ENCODE results near the gene ALOX5. TPM values are rescaled to one million over a fixed set of nuclear protein-coding genes. Genes with fewer than 3 reads are reported as not detected.

The ALOX5 gene
- total and polyA plus RNA-seq, 2 of the 4 experiments (the other 2 are of a cell fraction): not detected

DNA sequence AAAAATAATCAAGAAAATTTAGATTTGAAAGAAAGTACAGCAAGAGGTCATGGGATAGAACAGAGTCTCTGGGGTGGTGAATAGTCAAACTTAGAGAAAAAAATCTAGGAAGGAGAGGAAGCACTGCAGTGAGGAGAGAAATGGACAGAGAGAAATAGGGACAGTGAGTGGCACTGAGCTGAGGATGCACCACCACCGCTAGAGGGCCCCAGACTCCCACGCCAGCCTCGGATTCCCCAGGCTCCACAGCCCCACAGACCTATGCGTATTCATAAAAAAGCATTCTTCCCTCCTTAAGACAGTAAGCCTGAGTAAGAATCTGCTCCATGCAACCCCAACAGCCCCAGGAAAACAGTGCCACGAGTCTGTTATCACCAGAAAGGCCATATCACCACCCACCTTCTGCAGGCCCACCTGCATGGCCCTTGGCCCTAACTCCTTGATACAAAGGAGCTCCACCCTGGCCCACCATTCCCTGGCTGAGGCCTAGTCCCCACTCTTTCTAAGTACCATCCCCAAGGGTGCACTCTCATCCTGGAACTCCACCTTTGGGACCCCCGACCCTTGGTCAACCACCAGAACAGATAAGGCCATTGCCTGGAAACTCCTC, 91.0 kb downstream of the ALOX5 start (continued):
- TF ChIP-seq NFE2L2 (IDR thresholded peaks at IDR 0.05; ENCODE audit: low read depth, low read length): no peak

DNA sequence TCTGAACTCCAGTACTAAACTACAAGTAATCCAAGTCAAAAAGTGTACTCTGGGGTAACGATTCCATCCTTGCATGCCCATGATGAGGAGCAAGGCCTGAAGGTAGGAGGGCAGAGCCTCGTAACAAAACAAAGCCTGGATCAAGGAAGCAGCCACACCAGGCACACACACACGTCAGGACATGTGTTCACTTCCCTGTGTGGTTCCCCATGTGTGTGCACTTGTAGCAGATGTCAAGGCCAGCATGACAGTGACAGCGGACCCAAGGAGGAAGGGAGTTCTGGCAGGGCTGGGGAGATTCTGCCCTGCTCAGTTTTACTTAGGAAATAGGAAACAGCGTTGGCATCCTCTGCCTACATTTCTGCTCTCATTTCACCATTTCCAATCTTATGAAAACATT, 92.8 kb downstream of the ALOX5 start:
- Histone ChIP-seq H3K9me3 (ENCODE audit: control insufficient read depth, insufficient read depth, low read length) (no peaks in the 10 kb centered on the region), H3K36me3 (ENCODE audit: control insufficient read depth, insufficient read depth, low read length) (no peaks in the 10 kb centered on the region; the same call in 1 of the 2 replicates), H3K27ac (ENCODE audit: insufficient read depth, low read length) (no peak overlapping the region), H3K9me1 (ENCODE audit: insufficient read depth, low read length) (peaks cover 6% of the 10 kb centered on the region), H3K4ac (ENCODE audit: low read depth, low read length) (no peak overlapping the region), H3K4me2 (ENCODE audit: low read depth, low read length) (no peak overlapping the region), H2AFZ (replicated peaks; ENCODE audit: low read length, poor library complexity) (no peak overlapping the region), H2BK20ac (ENCODE audit: low read depth, low read length) (no peak overlapping the region), H3K14ac (replicated peaks; ENCODE audit: low read depth, low read length) (no peak overlapping the region), H2AK5ac (ENCODE audit: low read depth, low read length) (no peak overlapping the region), H2BK120ac (ENCODE audit: low read depth, low read length) (no peak overlapping the region), H4K8ac (ENCODE audit: low read depth in 2 of 2, low read length in 2 of 2) (no peak overlapping the region), H2BK5ac (ENCODE audit: low read depth, low read length, poor library complexity, severe bottlenecking) (no peak overlapping the region), H4K20me1 (ENCODE audit: insufficient read depth, low read length) (peaks cover 5% of the 10 kb centered on the region), H3K4me3 (ENCODE audit: insufficient read depth, low read depth, low read length) (no peak overlapping the region), H3K23ac (ENCODE audit: low read depth, low read length) (no peak overlapping the region), H4K5ac (ENCODE audit: low read depth, low read length) (no peak overlapping the region), H3K18ac (ENCODE audit: low read depth, low read length) (no peak overlapping the region), H3K27me3 (ENCODE audit: control insufficient read depth, insufficient read depth, low read length) (no peaks in the 10 kb centered on the region), H3K79me1 (ENCODE audit: low read depth in 1 of 2, low read length in 2 of 2) (peaks cover 0 to 4% of the 10 kb centered on the region in 2 experiments; a peak in 2 of 4 replicates), H2BK15ac (ENCODE audit: low read depth, low read length) (no peak overlapping the region), H3K56ac (ENCODE audit: extremely low read depth, insufficient read depth, low read length) (no peak overlapping the region), H3K9ac (ENCODE audit: low read depth, low read length) (no peak overlapping the region), H2AK9ac (replicated peaks; ENCODE audit: low read depth, low read length, poor library complexity) (no peak overlapping the region), H3K4me1 (ENCODE audit: control insufficient read depth, insufficient read depth, low read length) (peaks cover under 1% of the 10 kb centered on the region; the same call in 1 of the 2 replicates), H4K91ac (ENCODE audit: insufficient read depth, low read depth, low read length) (no peak overlapping the region)
- dilution Hi-C loops (cut with HindIII; ENCODE audit: low sequenced_read_pairs, unreplicated experiment) (no loop called here), in situ Hi-C loops (cut with MboI; ENCODE audit: low sequenced_read_pairs) (loop anchor here (10.0 kb wide), 2 partner anchors 208 to 248 kb away; partner anchors contain the start of gene ZFAND4), intact Hi-C loops (cut with micrococcal nuclease) (loop anchor here (5.0 to 10.0 kb wide), 4 partner anchors 229 to 558 kb away; partner anchors contain the start of genes WASHC2C and ZNF22)
- no peak for ATAC-seq (ENCODE audit: low read depth)
- ChIA-PET POLR2A (ENCODE audit: unreplicated experiment) (no interaction called here), CTCF (no interaction called here)
- no TSS peak for BruUV-seq (replicated peaks)
- no CpG with 5 or more reads among the region's 5 CpGs for WGBS, 2 experiments (ENCODE audit: extremely low coverage in 2 of 2, insufficient read length in 1 of 2)
- no peak for DNase-seq
- no peak for TF ChIP-seq MAFK (IDR thresholded peaks at IDR 0.05; ENCODE audit: low read depth, low read length)
- no peak for TF ChIP-seq CEBPB (IDR thresholded peaks at IDR 0.05; ENCODE audit: low read depth, low read length)
- no peak for TF ChIP-seq MAZ (IDR thresholded peaks at IDR 0.05; ENCODE audit: borderline replicate concordance, low read depth, low read length)
- no peak for TF ChIP-seq RFX5 (IDR thresholded peaks at IDR 0.05; ENCODE audit: low read depth, low read length)
- TF ChIP-seq RAD21 (IDR thresholded peaks at IDR 0.05; ENCODE audit: low read length): no peak
- no peak for TF ChIP-seq POLR2A (IDR thresholded peaks at IDR 0.05; ENCODE audit: low read depth, low read length)
- no peak for TF ChIP-seq CHD1 (IDR thresholded peaks at IDR 0.05; ENCODE audit: low read depth, low read length)
- TF ChIP-seq, protein P1, sequence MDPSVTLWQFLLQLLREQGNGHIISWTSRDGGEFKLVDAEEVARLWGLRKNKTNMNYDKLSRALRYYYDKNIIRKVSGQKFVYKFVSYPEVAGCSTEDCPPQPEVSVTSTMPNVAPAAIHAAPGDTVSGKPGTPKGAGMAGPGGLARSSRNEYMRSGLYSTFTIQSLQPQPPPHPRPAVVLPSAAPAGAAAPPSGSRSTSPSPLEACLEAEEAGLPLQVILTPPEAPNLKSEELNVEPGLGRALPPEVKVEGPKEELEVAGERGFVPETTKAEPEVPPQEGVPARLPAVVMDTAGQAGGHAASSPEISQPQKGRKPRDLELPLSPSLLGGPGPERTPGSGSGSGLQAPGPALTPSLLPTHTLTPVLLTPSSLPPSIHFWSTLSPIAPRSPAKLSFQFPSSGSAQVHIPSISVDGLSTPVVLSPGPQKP (IDR thresholded peaks at IDR 0.05; ENCODE audit: borderline replicate concordance, low read depth, low read length): no peak
- TF ChIP-seq NFE2L2 (IDR thresholded peaks at IDR 0.05; ENCODE audit: low read depth, low read length): no peak
- no peak for TF ChIP-seq MXI1 (IDR thresholded peaks at IDR 0.05; ENCODE audit: borderline replicate concordance, low read depth, low read length)
- TF ChIP-seq RCOR1 (IDR thresholded peaks at IDR 0.05; ENCODE audit: insufficient replicate concordance, low read length): no peak
- no peak for TF ChIP-seq FOS (IDR thresholded peaks at IDR 0.05; ENCODE audit: low read depth, low read length)

Measured in IMR-90 (cell line).